Measurements from ENCODE around the gene TMEM150A.

GRCh38 chr2:85548608-85548900 is 53.9 kb downstream of the TMEM150A start:
- TF ChIP-seq CTCF (IDR thresholded peaks at IDR 0.05; ENCODE audit: low read length) (no peak), EZH2 (IDR thresholded peaks at IDR 0.05; ENCODE audit: borderline replicate concordance, low read length) (no peak)

Data from OCI-LY1 (cell line).